Measurements from ENCODE around the gene PLA2G4E. TPM values are rescaled to one million over a fixed set of nuclear protein-coding genes. Genes with fewer than 3 reads are reported as not detected.

The PLA2G4E gene
- total RNA-seq, 1 donor from 2014 or later = 0.52 TPM

DNA sequence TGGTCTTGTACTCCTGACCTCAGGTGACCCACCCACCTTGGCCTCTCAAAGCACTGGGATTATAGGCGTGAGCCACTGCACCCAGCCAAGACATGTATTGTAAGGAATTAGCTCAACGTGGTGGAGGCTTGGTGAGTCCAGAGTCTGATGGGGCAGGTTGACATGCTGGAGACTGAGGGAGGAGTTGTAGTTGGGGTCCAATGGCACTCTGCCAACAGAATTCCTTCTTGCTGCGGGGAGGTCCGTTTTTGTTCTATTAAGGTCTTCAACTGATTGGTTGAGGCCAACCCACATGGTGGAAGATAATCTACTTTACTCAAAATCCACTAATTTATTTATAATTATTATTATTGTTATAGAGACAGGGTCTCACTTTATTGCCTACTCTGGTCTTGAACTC is 43.4 kb upstream of the PLA2G4E start:
- Histone ChIP-seq H3K9ac (ENCODE audit: low read depth in 1 of 3, low read length in 3 of 3) (no peak overlapping the region), H3K27ac (ENCODE audit: low read depth, low read length) (no peak overlapping the region), H3K36me3 (ENCODE audit: control insufficient read depth in 3 of 3, insufficient read depth in 3 of 3, low read length in 3 of 3) (no peaks in the 10 kb centered on the region), H3K27me3 (ENCODE audit: control insufficient read depth in 3 of 3, insufficient read depth in 3 of 3, low read length in 3 of 3) (no peaks in the 10 kb centered on the region), H3K9me3 (ENCODE audit: control insufficient read depth in 3 of 3, low read length in 3 of 3) (no peaks in the 10 kb centered on the region), H3K4me1 (ENCODE audit: control insufficient read depth in 3 of 3, insufficient read depth in 3 of 3, low read length in 3 of 3) (peaks cover 10 to 20% (median 15%) of the 10 kb centered on the region in 3 donors), H3K4me3 (ENCODE audit: low read length in 3 of 3) (no peak overlapping the region)

DNA sequence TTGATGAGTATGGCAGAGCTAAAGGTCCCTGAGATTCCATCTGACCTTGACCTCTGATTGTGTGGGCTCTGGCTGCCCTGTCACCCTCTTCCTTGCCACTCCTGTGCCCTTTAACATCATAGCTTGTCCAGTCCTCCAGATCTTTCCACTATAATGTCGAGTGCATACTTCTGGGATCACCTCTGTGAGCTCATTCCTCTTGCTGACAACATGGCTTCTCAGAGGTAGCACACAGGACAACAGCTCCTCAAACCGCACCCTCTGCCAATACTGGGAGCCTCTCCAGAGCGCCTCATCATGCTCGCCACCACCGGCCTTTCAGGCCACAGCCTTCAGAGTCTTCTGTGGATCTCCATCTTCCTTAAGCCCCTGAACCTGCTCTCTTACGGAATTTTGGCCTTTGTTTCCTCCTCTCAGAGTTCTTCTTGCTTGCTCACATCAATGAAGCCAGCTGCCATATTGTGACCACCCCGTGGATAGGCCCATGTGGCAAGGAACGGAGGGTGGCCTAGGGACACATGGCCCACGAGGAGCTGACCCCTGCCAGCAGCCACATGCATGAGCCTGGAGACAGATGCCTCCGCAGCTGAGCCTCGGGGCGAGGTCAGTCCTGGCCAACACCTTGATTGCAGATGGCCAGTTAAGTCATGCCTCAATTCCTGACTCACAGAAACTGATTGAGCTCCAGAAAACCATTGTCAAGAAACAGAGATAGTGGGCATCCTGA is 42.4 kb upstream of the PLA2G4E start:
- Histone ChIP-seq H3K9me3 (ENCODE audit: control insufficient read depth in 3 of 3, low read length in 3 of 3) (no peaks in the 10 kb centered on the region), H3K27ac (ENCODE audit: low read depth, low read length) (no peak overlapping the region), H3K27me3 (ENCODE audit: control insufficient read depth in 3 of 3, insufficient read depth in 3 of 3, low read length in 3 of 3) (no peaks in the 10 kb centered on the region), H3K4me1 (ENCODE audit: control insufficient read depth in 3 of 3, insufficient read depth in 3 of 3, low read length in 3 of 3) (peaks cover 10 to 20% (median 15%) of the 10 kb centered on the region in 3 donors), H3K4me3 (ENCODE audit: low read length in 3 of 3) (no peak overlapping the region), H3K36me3 (ENCODE audit: control insufficient read depth in 3 of 3, insufficient read depth in 3 of 3, low read length in 3 of 3) (no peaks in the 10 kb centered on the region), H3K9ac (ENCODE audit: low read depth in 1 of 3, low read length in 3 of 3) (no peak overlapping the region)

DNA sequence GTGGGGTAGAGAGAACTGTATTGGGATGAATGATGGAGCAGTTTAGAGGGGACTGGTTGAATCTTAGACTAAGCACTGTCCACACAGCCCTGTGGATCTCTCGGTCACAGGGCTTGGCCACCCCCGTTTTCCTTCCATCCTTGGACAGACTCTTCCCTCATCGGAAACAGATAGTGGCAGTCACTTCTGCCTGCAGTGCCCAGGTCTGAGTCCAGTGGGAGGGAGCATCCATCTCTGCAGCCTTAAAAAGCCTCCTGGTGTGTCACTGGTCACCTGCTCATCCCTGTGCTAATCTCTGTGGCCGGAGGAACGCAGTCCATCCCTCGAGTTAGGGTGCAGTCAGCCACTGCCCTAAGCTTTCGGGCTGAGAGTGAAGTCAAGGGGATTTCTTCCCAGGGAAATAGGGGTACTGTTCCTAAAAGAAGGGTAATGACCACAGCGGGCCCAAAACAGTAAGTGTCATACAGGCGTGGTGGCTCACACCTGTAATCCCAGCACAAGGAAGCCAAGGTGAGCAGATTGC is 41.5 kb upstream of the PLA2G4E start:
- Histone ChIP-seq H3K27me3 (ENCODE audit: control insufficient read depth in 3 of 3, insufficient read depth in 3 of 3, low read length in 3 of 3) (no peaks in the 10 kb centered on the region), H3K9ac (ENCODE audit: low read depth in 1 of 3, low read length in 3 of 3) (no peak overlapping the region), H3K27ac (ENCODE audit: low read depth, low read length) (no peak overlapping the region), H3K9me3 (ENCODE audit: control insufficient read depth in 3 of 3, low read length in 3 of 3) (no peaks in the 10 kb centered on the region), H3K36me3 (ENCODE audit: control insufficient read depth in 3 of 3, insufficient read depth in 3 of 3, low read length in 3 of 3) (no peaks in the 10 kb centered on the region), H3K4me1 (ENCODE audit: control insufficient read depth in 3 of 3, insufficient read depth in 3 of 3, low read length in 3 of 3) (peaks cover 10 to 20% (median 18%) of the 10 kb centered on the region in 3 donors), H3K4me3 (ENCODE audit: low read length in 3 of 3) (no peak overlapping the region)

DNA sequence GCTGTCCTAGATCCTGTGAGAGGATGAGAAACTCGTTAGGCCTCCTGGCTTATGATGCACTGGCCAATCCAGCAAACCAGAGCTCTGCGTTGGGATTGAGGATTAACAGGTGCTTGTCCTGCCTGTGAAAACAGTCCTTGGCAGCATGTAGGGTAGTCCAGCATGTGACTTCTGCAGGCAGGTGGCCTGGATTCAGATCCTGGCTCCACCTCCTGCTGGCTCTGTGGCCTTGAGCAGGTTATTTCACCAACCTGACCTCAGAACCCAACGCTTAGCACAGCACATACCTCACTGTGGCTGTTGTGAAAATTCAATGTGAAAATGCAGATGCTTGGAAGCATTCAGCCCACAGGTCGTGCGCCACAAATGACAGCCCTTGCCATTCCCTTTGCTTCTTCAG is 40.0 kb upstream of the PLA2G4E start:
- Histone ChIP-seq H3K4me3 (ENCODE audit: low read length in 3 of 3) (no peak overlapping the region), H3K9me3 (ENCODE audit: control insufficient read depth in 3 of 3, low read length in 3 of 3) (no peaks in the 10 kb centered on the region), H3K36me3 (ENCODE audit: control insufficient read depth in 3 of 3, insufficient read depth in 3 of 3, low read length in 3 of 3) (no peaks in the 10 kb centered on the region), H3K27me3 (ENCODE audit: control insufficient read depth in 3 of 3, insufficient read depth in 3 of 3, low read length in 3 of 3) (no peaks in the 10 kb centered on the region), H3K9ac (ENCODE audit: low read depth in 1 of 3, low read length in 3 of 3) (no peak overlapping the region), H3K4me1 (ENCODE audit: control insufficient read depth in 3 of 3, insufficient read depth in 3 of 3, low read length in 3 of 3) (peaks cover 16 to 31% (median 23%) of the 10 kb centered on the region in 3 donors), H3K27ac (ENCODE audit: low read depth, low read length) (no peak overlapping the region)

DNA sequence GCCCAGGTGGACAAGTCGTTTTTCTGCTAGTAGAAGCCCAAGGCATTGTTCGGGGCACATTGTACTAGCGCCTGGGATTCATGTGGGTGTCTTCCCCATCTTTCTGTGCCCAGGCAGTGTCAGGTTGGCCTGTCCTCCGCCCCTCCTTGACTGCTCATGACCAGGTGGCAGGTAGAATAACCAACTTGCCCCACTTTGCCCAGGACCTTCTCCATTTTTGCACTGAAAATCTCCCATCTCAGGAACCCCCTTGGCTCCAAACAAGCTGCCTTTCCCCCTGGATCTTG is 39.6 kb upstream of the PLA2G4E start:
- Histone ChIP-seq H3K27ac (ENCODE audit: low read depth, low read length) (no peak overlapping the region), H3K9me3 (ENCODE audit: control insufficient read depth in 3 of 3, low read length in 3 of 3) (no peaks in the 10 kb centered on the region), H3K27me3 (ENCODE audit: control insufficient read depth in 3 of 3, insufficient read depth in 3 of 3, low read length in 3 of 3) (no peaks in the 10 kb centered on the region), H3K4me1 (ENCODE audit: control insufficient read depth in 3 of 3, insufficient read depth in 3 of 3, low read length in 3 of 3) (peaks cover 16 to 32% (median 23%) of the 10 kb centered on the region in 3 donors), H3K4me3 (ENCODE audit: low read length in 3 of 3) (no peak overlapping the region), H3K9ac (ENCODE audit: low read depth in 1 of 3, low read length in 3 of 3) (peak overlapping the region in 1 of 3 donors; percentile 25), H3K36me3 (ENCODE audit: control insufficient read depth in 3 of 3, insufficient read depth in 3 of 3, low read length in 3 of 3) (no peaks in the 10 kb centered on the region)

DNA sequence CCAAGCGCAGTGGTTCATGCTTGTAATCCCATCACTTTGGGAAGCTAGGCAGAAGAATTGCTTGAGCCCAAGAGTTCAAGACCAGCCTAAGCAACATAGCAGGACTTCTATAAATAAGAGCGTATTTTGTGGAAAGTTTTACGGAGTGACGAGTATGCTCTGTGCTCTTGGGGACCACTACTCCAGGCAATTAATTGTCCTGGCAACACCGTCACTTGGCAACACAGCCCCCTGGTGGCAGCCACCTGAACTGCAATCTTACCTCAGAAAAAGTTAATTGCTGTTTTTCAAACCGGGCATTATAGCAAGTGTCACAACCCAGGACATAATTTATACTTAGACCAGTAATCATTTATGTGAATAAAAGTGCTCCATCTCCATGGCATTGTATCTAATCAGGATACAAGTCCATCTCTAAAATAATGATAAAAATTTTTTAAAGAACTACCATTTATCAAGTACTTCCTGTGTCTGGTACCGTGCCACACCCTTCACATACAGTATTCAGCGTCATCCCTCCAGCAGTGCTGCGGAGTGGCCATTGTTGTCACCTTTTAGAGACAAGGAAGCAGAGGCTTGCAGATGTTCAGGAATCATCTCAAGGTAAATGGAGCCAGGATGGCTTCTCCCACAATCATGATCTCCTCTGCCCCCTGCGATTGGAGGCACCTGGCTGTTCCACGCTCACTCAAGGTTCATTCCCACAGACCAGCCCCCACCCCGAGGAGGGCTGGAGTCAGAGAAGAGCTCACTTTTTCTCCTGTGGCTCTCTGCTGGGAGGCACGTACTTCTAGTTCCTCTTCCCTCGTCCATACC is 39.0 kb upstream of the PLA2G4E start:
- no peak overlapping the region for H3K4me3 ChIP-seq (ENCODE audit: low read length in 3 of 3)
- peak overlapping the region in 1 of 3 donors; percentile 25 for H3K9ac ChIP-seq (ENCODE audit: low read depth in 1 of 3, low read length in 3 of 3)
- no peaks in the 10 kb centered on the region for H3K9me3 ChIP-seq (ENCODE audit: control insufficient read depth in 3 of 3, low read length in 3 of 3)
- no peaks in the 10 kb centered on the region for H3K27me3 ChIP-seq (ENCODE audit: control insufficient read depth in 3 of 3, insufficient read depth in 3 of 3, low read length in 3 of 3)
- no peaks in the 10 kb centered on the region for H3K36me3 ChIP-seq (ENCODE audit: control insufficient read depth in 3 of 3, insufficient read depth in 3 of 3, low read length in 3 of 3)
- no peak overlapping the region for H3K27ac ChIP-seq (ENCODE audit: low read depth, low read length)
- peaks cover 16 to 32% (median 21%) of the 10 kb centered on the region in 3 donors for H3K4me1 ChIP-seq (ENCODE audit: control insufficient read depth in 3 of 3, insufficient read depth in 3 of 3, low read length in 3 of 3)

DNA sequence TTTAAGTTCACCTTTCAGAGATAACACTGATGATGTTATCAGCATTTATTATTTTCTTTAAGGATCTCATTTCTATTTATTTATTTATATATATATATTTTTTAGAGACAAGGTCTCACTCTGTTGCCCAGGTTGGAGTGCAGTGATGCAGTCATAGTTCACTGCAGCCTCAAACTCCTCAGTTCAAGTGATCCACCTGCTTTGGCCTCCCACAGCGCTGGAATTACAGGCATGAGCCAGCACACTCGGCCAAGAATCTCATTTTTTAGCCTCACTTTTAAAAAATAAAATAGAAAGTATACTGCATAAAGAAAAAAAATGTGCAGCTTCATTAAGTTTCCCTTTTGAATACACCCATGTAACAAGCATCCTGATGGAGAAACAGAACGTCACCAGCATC is 37.9 kb upstream of the PLA2G4E start:
- Histone ChIP-seq H3K4me1 (ENCODE audit: control insufficient read depth in 3 of 3, insufficient read depth in 3 of 3, low read length in 3 of 3) (peaks cover 25 to 38% (median 29%) of the 10 kb centered on the region in 3 donors), H3K27ac (ENCODE audit: low read depth, low read length) (no peak overlapping the region), H3K9me3 (ENCODE audit: control insufficient read depth in 3 of 3, low read length in 3 of 3) (no peaks in the 10 kb centered on the region), H3K9ac (ENCODE audit: low read depth in 1 of 3, low read length in 3 of 3) (no peak overlapping the region), H3K4me3 (ENCODE audit: low read length in 3 of 3) (no peak overlapping the region), H3K36me3 (ENCODE audit: control insufficient read depth in 3 of 3, insufficient read depth in 3 of 3, low read length in 3 of 3) (no peaks in the 10 kb centered on the region), H3K27me3 (ENCODE audit: control insufficient read depth in 3 of 3, insufficient read depth in 3 of 3, low read length in 3 of 3) (no peaks in the 10 kb centered on the region)

DNA sequence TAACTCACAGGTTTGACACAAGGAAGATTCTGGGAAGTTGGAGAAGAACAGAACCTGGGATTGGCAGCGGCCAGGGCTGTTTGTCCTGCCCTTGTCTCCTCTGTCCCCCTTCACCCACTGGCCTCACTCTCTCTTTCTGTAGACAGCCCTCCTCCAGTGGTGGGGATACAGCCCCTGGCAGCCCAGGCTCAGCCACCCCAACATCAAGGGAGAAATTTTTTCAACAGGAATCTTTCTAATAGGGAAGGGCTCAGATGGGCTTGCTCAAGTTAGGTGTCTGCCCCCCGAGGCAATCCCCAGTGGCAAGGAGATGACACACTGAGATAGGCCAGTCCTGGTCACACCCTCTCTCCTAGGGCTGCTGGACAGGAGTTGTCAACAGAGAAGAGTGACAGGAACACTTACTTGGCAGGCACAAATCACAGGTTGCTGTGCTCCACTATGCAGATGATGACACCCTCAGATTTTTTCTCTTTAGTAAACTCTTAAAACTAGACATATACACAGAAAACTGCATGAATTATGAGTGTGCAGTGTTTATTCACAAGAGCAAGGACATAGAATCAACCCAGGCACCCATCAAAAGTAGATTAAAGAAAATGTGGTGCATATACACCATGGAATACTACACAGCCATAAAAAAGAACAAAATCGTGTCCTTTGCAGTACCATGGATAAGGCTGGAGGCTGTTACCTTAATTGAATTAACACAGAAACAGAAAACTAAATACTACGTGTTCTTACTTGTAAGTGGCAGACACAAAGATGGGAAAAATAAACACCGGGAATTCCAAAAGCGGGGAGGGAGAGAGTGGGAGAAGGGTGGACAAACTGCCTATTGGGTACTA is 37.2 kb upstream of the PLA2G4E start:
- Histone ChIP-seq H3K27me3 (ENCODE audit: control insufficient read depth in 3 of 3, insufficient read depth in 3 of 3, low read length in 3 of 3) (no peaks in the 10 kb centered on the region), H3K9ac (ENCODE audit: low read depth in 1 of 3, low read length in 3 of 3) (no peak overlapping the region), H3K4me3 (ENCODE audit: low read length in 3 of 3) (no peak overlapping the region), H3K27ac (ENCODE audit: low read depth, low read length) (no peak overlapping the region), H3K9me3 (ENCODE audit: control insufficient read depth in 3 of 3, low read length in 3 of 3) (no peaks in the 10 kb centered on the region), H3K36me3 (ENCODE audit: control insufficient read depth in 3 of 3, insufficient read depth in 3 of 3, low read length in 3 of 3) (no peaks in the 10 kb centered on the region), H3K4me1 (ENCODE audit: control insufficient read depth in 3 of 3, insufficient read depth in 3 of 3, low read length in 3 of 3) (peaks cover 33 to 44% (median 37%) of the 10 kb centered on the region in 3 donors)

DNA sequence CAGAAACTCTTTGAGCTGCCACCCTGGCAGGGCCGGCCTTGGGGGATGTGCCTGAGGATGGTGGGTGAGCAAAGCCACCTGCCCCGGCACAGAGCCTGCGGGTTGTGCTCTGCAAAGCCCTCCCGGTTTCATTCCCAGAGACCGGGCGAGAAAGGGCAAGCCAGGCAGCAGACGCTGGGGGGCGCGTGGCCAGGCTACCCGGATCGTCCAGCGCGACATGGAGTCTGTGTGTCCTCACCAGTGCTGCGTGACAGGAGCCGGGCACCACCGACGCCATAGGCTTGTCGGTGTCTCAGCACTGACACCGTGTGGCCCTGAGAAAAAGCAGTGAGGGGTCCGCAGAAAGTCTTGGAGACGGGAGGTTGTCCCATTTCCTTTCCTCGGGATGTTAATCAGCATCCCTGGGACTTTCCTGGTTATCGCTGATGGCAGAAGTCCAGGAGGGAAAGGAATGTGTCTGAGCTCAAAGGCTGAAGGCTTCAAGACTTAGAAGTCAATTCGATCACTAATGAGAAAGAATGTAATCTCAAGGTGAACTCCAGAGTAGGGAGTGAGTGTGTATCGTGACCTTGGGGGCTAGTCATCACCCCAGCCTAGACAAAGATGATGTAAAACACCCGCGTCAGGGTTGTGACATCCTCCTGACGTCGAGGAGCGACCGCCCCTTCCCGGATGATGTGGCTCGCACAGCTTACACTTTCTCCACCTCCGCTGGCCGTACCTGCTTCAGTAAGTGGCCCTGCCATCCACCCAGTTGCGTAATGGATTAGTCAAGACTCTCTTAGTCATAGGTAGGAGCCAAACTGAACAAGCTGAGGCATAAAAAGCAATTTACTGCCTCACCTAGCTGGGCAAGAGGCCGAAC is 36.3 kb upstream of the PLA2G4E start:
- Histone ChIP-seq H3K36me3 (ENCODE audit: control insufficient read depth in 3 of 3, insufficient read depth in 3 of 3, low read length in 3 of 3) (no peaks in the 10 kb centered on the region), H3K9ac (ENCODE audit: low read depth in 1 of 3, low read length in 3 of 3) (peak overlapping the region in 2 of 3 donors; percentile 28 to 67), H3K27ac (ENCODE audit: low read depth, low read length) (no peak overlapping the region), H3K27me3 (ENCODE audit: control insufficient read depth in 3 of 3, insufficient read depth in 3 of 3, low read length in 3 of 3) (no peaks in the 10 kb centered on the region), H3K4me1 (ENCODE audit: control insufficient read depth in 3 of 3, insufficient read depth in 3 of 3, low read length in 3 of 3) (peaks cover 38 to 47% (median 40%) of the 10 kb centered on the region in 3 donors), H3K4me3 (ENCODE audit: low read length in 3 of 3) (peak overlapping the region; percentile 22 to 64 (median 48)), H3K9me3 (ENCODE audit: control insufficient read depth in 3 of 3, low read length in 3 of 3) (no peaks in the 10 kb centered on the region)
